ENCODE results near the gene TSSK6.

TSSK6 gene

DNA sequence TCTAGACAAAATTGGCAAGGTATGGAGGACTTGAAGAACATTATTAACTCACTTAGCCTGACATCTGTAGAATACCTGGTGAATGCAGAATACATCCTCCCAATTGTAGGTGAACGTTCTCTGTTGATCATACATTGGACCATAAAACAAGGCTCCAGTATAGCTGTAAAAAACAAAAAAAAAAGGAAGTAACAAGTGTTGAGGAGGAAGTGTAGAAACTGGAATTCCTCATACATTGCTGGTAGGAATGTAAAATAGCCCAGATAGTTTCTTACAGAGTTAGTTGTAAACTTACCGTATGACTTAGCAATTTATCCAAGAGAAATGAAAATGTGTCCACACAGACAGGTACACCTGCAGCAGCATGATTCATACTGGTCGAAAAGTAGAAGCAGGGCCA lies 44.8 kb downstream of the TSSK6 start:
- DNase-seq (ENCODE audit: extremely low read depth, low read depth): no peak

DNA sequence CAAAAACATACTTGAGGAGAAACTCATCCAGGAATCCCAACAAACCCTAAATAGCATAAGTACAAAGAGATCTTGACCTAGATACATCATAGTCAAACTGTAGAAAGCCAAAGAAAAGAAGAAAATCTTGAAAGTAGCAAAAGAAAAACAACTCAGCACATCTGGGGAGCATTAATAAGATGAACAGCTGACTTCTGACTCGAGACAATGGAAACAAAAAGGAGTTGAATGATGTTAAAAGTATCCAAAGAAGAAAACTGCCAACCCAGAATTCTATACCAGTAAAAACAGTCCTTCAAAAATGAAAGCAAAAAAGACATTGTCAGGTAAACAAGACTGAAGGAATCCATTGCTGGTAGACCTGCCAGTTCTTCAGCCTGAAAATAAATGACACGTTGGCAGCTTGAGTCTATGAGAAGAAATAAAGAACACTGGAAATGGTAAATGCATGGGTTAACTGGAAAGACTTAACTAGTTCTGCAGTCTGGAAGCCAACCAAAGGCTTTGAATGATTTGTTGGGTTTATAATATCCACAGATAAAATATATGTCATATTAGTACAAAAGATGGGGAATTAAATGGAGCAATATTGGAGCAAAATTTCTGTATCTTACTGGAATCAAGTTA lies 46.8 kb downstream of the TSSK6 start:
- DNase-seq (ENCODE audit: extremely low read depth, low read depth): no peak
- TF ChIP-seq, protein P1, sequence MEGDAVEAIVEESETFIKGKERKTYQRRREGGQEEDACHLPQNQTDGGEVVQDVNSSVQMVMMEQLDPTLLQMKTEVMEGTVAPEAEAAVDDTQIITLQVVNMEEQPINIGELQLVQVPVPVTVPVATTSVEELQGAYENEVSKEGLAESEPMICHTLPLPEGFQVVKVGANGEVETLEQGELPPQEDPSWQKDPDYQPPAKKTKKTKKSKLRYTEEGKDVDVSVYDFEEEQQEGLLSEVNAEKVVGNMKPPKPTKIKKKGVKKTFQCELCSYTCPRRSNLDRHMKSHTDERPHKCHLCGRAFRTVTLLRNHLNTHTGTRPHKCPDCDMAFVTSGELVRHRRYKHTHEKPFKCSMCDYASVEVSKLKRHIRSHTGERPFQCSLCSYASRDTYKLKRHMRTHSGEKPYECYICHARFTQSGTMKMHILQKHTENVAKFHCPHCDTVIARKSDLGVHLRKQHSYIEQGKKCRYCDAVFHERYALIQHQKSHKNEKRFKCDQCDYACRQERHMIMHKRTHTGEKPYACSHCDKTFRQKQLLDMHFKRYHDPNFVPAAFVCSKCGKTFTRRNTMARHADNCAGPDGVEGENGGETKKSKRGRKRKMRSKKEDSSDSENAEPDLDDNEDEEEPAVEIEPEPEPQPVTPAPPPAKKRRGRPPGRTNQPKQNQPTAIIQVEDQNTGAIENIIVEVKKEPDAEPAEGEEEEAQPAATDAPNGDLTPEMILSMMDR (IDR thresholded peaks at IDR 0.05; ENCODE audit: low read depth, low read length): no peak

More for the DNA sequence above, 44.8 kb downstream of the TSSK6 start:
- TF ChIP-seq, protein P1 (IDR thresholded peaks at IDR 0.05; ENCODE audit: low read depth, low read length): no peak

DNA sequence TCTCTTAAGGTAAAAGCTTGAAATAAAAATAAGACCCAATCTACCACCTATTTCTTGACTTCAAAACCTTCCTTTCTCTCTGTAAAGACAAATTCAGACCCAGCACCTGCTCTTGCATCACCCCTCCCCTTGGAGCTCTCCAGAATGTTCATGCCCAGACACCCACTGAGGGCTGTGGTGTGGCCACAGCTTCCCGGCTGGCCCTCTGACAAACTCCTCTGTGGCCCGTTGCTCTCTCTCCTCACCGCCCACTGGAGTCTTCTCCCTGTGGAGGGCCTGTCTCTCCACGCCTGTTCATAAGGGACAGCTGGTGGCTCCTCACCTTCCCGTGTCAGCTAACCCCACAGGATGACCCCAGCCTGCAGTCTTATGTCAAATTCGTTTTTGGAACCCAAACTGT lies 49.1 kb downstream of the TSSK6 start:
- no peak for DNase-seq (ENCODE audit: extremely low read depth, low read depth)
- TF ChIP-seq, protein P1 (IDR thresholded peaks at IDR 0.05; ENCODE audit: low read depth, low read length): no peak

DNA sequence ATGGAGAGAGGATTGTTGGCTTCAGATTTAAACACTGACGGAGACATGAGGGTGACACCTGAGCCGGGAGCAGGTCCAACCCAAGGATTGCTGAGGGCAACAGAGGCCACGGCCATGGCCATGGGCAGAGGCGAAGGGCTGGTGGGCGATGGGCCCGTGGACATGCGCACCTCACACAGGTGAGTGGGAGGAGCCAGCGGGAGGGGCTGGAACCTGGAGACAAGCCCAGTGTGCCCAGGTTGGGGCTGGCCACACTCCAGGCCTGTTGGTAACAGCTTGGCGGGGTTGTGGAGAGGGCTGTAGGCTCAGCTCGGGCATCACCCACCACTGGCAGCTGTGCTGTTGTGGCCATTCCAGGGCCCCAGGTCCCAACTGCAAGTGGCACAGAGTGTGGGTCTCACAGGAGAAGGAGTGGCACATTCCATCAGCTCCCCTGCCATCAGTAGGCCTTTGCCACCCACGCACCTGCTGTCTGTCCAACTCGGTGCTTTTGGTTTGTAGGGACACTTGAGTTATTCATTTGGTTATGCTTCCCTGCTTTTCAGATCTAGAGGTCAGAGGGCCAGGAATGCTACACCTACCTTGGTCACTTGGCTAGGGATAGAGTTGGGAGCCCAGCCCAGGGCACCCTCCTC lies 49.8 kb downstream of the TSSK6 start:
- no peak for DNase-seq (ENCODE audit: extremely low read depth, low read depth)
- TF ChIP-seq, protein P1 (IDR thresholded peaks at IDR 0.05; ENCODE audit: low read depth, low read length): no peak

DNA sequence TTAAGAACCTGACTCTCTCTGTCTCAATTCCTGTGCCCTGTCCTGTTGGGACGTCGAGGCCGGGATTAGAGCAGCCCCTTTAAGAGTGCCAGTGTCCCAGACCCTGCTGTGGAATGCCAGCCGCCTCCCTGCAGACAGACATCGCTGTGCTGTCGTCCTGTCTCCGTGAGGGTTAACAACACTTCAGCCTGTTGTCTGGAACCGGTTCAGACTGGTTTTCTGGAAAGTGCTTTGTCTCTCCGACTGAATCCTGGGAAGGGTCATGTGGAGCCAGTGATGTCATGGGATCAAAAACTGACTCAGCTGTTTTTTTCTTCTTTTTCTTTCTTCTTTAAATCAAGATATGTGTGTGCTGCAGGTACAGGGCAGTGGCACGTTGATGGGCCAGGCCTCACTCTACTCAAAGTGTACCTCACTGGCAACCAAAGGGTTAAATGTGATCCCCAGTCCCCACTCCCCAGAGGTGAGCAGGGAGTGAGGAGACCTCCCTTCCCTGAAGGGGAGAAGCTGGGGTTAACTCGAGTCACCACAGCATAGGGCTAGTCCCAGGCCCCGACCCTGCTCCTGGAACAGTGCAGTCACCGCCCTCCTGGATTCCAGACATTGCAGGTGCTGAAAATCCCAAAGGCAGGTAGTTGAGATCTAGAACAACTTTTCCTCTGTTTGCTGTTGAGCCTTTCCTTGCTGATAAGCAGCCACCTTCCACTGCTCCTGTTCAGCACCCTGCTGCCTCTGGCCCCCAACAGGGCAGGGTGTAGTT lies 50.8 kb downstream of the TSSK6 start:
- TF ChIP-seq, protein P1 (IDR thresholded peaks at IDR 0.05; ENCODE audit: low read depth, low read length): no peak
- no peak for DNase-seq (ENCODE audit: extremely low read depth, low read depth)
